SK-N-DZ (cell line): ENCODE results near the gene ZNF700.
"Not testable (repeated sequence)": the region's sequence is repeated elsewhere in the genome, so short reads cannot be mapped to it uniquely, and the experiment has no call there.

Experiments used
- DNase-seq: peaks from one replicate; pipeline ENCODE4 v3.0.0-alpha.2; 2015; ENCODE audit warnings: low spot score

ZNF700 gene

DNA sequence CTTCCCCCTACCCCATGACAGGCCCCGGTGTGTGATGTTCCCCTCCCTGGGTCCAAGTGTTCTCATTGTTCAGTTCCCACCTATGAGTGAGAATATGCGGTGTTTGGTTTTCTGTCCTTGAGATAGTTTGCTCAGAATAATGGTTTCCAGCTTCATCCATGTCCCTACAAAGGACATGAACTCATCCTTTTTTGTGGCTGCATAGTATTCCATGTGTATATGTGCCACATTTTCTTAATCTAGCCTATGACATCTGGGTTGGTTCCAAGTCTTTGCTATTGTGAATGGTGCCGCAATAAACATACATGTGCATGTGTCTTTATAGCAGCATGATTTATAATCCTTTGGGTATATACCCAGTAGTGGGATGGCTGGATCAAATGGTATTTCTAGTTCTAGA lies 13.5 kb downstream of the ZNF700 start:
- DNase-seq, result not testable (repeated sequence)

- not testable (repeated sequence) for DNase-seq
Measured at GRCh38 chr19:11941361-11941887, 16.5 kb downstream of the ZNF700 start.

DNA sequence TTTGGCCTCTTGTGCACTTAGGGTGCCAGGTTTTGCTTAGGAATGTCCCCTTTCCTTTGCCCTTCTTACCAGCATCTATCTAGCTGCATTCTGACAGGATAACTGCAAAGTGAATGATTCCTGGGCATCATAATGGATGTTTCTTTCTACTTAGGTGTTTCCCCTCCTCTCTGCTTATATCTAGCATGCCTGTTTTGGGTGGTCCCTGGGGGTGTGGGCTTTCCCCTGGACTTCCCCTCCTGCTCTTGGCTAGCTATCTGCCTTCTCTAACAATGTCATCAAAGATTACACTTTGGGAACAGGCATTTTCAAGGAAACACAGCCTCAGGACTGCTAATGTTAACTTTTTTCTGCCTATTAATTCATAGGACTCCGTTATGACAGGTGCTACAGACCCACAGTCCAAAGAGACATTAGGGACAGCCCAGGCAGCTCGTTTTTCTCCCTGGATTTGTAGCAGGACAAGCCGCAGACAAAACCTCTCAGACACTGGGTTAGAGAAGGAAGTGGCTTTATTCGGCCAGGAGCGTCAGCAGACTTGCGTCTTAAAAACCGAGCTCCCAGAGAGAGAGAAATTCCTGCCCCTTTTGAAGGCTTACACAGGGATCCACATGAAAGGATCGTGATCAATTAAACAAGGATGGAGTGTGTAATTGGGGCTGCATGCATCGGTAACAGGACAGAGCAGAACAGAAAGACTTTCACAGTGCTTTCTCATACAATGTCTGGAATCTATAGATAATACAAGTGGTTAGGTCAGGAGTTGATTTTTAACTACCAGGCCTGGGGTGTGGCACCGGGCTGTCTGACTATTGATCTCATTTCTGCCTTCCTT lies 17.3 kb downstream of the ZNF700 start:
- no peak for DNase-seq

DNA sequence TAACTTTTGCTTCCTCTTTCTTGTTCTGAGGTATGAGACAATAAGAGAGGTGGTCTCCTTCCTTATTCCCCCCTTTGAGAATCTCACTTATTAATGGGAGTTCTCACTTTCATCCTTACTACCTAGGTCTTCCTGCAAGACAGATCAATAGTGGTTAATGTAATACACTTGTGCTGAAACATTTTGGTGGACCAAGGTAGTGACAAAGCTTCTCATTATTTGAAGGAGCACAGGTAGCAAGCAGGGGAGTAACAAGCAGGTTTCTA lies 17.9 kb downstream of the ZNF700 start:
- DNase-seq, result no peak

DNA sequence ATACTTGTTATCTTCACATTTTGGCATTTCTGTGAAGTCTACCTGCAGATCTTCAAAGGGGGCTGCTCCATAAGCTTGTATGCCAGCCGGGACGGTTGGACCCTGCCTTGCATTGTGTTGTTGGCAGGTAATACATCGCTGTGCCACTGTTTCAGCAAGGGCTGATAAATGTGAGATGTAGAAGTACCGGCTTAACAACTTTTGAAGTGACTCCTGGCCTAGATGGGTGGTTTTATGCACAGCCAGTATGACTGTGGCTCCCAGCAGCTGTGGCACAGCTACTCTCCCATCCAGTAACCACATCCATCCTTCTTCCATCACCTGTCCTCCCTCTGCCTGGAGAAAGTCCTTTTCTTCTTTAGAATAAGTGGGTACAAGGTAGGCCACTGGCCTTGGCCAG lies 19.7 kb downstream of the ZNF700 start:
- DNase-seq, result no peak

- DNase-seq, result no peak
Measured at GRCh38 chr19:11948646-11949045, 23.7 kb downstream of the ZNF700 start.

DNA sequence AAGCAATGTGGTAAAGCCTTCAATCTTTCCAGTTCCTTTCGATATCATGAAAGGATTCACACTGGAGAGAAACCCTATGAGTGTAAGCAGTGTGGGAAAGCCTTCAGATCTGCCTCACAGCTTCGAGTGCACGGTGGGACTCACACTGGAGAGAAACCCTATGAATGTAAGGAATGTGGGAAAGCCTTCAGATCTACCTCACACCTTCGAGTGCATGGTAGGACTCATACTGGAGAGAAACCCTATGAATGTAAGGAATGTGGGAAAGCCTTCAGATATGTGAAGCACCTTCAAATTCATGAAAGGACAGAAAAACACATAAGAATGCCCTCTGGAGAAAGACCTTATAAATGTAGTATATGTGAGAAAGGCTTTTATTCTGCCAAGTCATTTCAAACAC lies 24.3 kb downstream of the ZNF700 start:
- no peak for DNase-seq

GRCh38 chr19:11949614-11950080 lies 24.7 kb downstream of the ZNF700 start:
- not testable (repeated sequence) for DNase-seq

DNA sequence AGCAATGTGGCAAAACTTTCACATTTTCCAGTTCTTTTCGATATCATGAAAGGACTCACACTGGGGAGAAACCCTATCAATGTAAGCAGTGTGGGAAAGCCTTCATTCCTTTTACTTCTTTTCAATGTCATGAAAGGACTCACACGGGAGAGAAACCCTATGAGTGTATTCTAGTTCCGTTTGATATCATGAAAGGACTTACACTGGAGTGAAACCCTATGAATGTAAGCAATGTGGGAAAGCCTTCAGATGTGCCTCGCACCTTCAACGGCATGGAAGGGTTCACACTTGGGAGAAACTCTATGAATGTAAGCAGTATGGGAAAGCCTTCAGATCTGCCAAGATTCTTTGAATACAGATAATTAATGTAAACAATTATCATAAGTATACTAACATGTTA lies 25.4 kb downstream of the ZNF700 start:
- DNase-seq, result no peak

GRCh38 chr19:11963566-11964355 lies 38.9 kb downstream of the ZNF700 start:
- peak; percentile 84 for DNase-seq

DNA sequence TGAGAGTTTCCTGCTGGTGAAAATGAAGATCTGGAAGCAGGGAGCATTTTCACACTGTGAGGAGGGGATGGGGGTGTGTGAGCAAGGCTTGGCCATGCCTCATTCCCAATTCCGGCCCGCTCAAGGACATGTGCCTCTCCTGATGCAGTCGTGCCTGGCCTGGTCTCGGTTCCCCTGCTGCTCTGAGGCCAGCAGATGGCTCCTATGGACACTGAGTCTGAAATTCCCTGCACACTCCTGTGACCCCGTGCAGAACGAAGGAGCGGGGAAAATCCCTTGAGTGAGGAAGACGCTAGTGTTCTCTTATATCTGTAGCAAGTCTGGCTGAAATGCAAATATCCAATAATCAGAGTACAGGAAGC lies 39.6 kb downstream of the ZNF700 start:
- no peak for DNase-seq

DNA sequence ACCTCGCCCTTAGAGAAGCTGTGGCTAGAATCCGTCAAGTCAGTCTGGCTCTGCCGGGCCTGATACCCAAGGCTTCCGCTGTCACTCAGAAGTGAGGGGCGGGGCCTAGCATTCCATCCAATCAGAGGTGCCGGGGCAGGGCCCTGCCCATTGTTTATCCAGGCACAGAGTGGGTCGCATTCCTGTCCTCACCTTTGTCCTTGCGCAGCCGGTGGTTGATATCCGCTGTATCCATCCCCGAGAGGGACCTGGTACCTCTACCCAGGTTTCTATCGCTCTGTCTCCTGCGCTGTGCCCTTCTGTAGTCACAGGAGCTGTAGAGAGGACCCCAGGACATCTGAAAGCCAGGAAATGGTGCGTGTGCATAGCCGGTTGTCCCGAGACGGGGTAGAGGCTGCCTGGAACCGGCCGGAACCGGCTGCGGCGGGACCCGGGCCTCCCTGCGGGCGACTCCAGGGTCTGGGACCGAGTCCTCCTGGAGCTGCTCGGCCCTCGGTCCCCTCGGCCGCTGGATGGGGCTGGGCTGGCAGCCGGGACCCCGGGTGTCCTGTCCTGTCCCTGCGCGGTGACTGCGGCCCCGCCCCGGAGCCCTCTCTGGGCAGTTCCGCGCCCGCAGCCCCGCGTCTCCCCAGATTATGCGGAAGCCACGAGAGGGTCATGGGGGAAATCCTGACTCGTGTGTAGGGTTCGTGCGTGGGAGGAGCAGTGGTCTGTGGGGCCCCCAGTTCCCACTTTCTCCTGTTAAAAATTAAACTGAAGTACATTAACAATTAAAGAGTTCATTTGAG lies 40.1 kb downstream of the ZNF700 start, which contains the start of gene ZNF763:
TSS of gene ZNF763 (plus strand) at position 183 of the 788 bp plus-strand sequence. CDS start at position 352, 169 bp downstream.
- peak; percentile 91 for DNase-seq

- no peak for DNase-seq
Measured at GRCh38 chr19:11970174-11970573, 45.3 kb downstream of the ZNF700 start.

DNA sequence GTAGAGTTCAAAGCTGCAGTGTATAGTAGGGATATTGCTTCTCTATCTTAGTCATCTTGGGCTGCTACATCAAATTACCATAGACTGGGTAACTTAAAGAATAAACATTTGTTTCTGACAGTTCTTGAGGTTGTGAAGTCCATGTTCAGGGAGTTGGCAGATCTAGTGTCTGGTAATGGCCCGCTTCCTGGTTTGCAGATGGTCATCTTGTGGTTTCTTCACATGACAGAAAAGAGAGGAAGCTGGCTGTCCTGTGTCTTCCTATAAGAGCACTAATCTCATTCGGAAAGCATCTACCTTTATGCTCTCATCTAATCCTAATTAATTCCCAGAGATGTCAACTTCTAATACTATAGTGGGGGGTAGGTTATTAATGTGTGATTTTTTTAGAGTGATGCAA lies 46.1 kb downstream of the ZNF700 start:
- no peak for DNase-seq

DNA sequence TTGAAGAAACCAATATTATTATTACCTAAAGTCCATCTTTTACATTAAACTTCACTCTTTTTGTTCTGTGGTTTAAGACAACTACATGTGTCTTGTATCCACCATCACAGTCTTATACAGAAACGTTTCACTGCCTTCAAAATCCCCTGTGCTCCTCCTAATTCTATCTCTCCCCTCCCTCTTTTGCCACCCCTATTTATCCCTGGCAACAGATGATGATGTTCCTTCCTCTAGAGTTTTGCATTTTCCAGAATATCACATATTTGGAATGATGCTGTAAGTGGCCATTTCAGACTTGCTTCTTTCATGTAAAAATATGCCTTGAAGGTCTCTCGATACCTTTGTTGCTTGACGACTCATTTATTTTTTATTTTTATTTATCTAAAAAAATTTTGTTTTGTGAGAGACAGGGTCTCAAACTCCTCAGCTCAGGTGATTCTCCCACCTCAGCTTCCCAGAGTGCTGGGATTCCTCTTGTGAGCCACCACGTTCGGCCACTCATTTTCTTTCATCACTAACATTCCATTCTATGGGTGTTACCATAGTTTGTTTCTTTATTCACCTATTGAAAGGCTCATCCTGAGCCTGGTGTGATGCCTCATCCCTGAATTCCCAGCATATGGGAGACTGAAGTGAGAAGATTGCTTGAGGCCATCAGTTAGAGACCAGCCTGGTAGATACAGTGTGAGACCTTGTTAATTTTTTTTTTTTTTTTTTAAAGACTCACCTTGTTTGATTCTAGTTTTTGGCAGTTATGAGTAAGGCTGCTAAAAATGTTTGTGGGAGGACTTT lies 48.3 kb downstream of the ZNF700 start:
- DNase-seq, result no peak

GRCh38 chr19:11978492-11979100 lies 53.7 kb downstream of the ZNF700 start:
- DNase-seq, result no peak

GRCh38 chr19:11979527-11979926 lies 54.6 kb downstream of the ZNF700 start:
- DNase-seq, result no peak

- no peak for DNase-seq
Measured at GRCh38 chr19:11982526-11982925, 57.6 kb downstream of the ZNF700 start.

- peak; percentile 66 for DNase-seq
Measured at GRCh38 chr19:11984986-11985385, 60.1 kb downstream of the ZNF700 start.

DNA sequence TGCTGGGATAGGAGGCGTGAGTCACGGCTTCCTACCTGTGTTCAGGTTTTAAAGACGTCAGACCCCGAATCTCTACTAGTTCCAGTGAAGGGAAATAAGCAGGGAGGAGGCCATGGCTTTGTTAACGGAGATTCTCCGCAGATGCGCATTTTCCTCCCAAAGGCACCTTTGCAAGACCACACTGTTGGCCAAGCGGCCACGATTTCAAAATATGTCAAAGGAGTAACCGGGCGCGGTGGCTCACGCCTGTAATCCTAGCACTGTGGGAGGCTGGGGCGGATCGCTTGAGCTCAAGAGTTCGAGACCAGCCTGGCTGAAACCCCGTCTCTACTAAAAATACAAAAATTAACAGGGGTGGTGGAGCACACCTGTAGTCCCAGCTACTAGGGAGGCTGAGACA lies 61.8 kb downstream of the ZNF700 start:
- DNase-seq, result no peak
